Uterus (tissue), 4 donors: ENCODE results near the gene UBE2R2. TPM values are rescaled to one million over a fixed set of nuclear protein-coding genes. Genes with fewer than 3 reads are reported as not detected.
"Not testable (repeated sequence)": the region's sequence is repeated elsewhere in the genome, so short reads cannot be mapped to it uniquely, and the experiment has no call there.

Experiments used
- DNase-seq, 2 donors: peaks; one replicate each; pipeline ENCODE4 v3.0.0-alpha.2; 2019 to 2020
- H3K27ac ChIP-seq, 2 donors: fragments of 200-600 bp; sonication (generic); 1 replicate in 1 of 2; 2 replicates in 1 of 2; pipeline ENCODE4 v1.5.1; 2016 to 2018
- H3K27me3 ChIP-seq, 2 donors: fragments of 200-600 bp; sonication (generic); one replicate each; pipeline ENCODE4 v1.5.1; 2018 to 2019; ENCODE audit warnings: control low read depth in 1 of 2
- H3K36me3 ChIP-seq, 2 donors: fragments of 200-600 bp; sonication (generic); one replicate each; pipeline ENCODE4 v1.5.1; 2019; ENCODE audit warnings: control low read depth in 1 of 2
- H3K4me1 ChIP-seq, 2 donors: fragments of 200-600 bp; sonication (generic); one replicate each; pipeline ENCODE4 v1.5.1; 2018 to 2019; ENCODE audit warnings: control low read depth in 1 of 2
- H3K4me3 ChIP-seq, 2 donors: fragments of 200-600 bp; sonication (generic); 1 replicate in 1 of 2; 2 replicates in 1 of 2; pipeline ENCODE4 v1.5.1; 2018 to 2019; ENCODE audit warnings: mild to moderate bottlenecking in 1 of 2
- H3K9me3 ChIP-seq, 2 donors: fragments of 200-600 bp; sonication (generic); one replicate each; pipeline ENCODE4 v1.5.1; 2019; ENCODE audit warnings: control low read depth in 1 of 2
- POLR2A ChIP-seq, 2 donors: fragments of 450-650 bp; IDR thresholded peaks; one replicate each; pipeline ENCODE4 v1.6.1; 2016; ENCODE audit warnings: antibody characterized with exemption in 2 of 2, mild to moderate bottlenecking in 1 of 2, moderate library complexity in 1 of 2
- intact Hi-C: fragments of 100-400 bp; cut with DNase I; formaldehyde crosslinking; loops from one replicate; pipeline ENCODE4 v1.15.1; 2023; ENCODE audit warnings: low total_unique reads
- total RNA-seq, 4 donors: library from RNA; depleted of rRNA in 3 of 4; stranded (reverse); fragments of >200 nt in 3 of 4; gene quantifications; one replicate each; pipeline versions ENCODE4 v1.1.0 to v1.2.4, GENCODE V29; 2014 to 2023
- TF ChIP-seq, protein P1 (sequence below), 4 experiments: fragments of 200-600 bp in 2 of 4; fragments of 450-650 bp in 2 of 4; sonication (generic) in 2 of 4; IDR thresholded peaks; one replicate each; pipeline ENCODE4 v1.5.1; 2016 to 2019; ENCODE audit warnings: antibody characterized with exemption in 4 of 4, mild to moderate bottlenecking in 2 of 4, moderate library complexity in 1 of 4
- donor health status: DM: yes; HTN: yes; CAD: no.

UBE2R2 gene
- total RNA-seq, 4 donors from 2014 or later = 5.4 to 46.9 (median 22.1) TPM

DNA sequence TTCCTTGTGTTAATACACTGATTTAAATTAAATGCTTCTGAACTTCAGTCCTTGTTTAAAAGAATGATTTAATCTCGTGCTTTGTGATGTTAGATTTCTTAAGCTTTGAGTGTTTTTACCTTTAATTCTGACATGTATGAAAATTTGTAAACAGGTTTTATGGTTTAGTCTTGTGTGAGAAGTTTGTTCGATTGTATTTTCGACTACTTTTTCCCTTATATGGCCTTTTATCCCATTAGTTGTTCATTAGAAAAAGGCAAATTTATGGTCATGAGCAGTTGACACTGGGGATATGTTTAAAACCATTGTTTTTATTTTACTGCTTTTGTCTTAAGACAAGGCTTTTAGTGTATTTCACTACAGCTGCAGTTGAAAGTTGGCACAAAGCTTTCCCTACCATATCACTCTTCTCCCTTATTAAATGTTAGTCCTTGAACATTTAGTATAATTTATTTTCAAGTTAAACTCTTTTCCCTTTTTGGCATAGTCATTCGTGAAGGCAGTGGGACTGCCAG is 3.3 kb downstream of the UBE2R2 start:
- H3K4me3 ChIP-seq = no peak overlapping the region
- no peaks in the 10 kb centered on the region for H3K9me3 ChIP-seq
- H3K4me1 ChIP-seq = no peaks in the 10 kb centered on the region
- H3K27ac ChIP-seq = peak overlapping the region; percentile 99
- no peak for DNase-seq
- TF ChIP-seq POLR2A (IDR thresholded peaks at IDR 0.05) = no peak
- TF ChIP-seq, protein P1, sequence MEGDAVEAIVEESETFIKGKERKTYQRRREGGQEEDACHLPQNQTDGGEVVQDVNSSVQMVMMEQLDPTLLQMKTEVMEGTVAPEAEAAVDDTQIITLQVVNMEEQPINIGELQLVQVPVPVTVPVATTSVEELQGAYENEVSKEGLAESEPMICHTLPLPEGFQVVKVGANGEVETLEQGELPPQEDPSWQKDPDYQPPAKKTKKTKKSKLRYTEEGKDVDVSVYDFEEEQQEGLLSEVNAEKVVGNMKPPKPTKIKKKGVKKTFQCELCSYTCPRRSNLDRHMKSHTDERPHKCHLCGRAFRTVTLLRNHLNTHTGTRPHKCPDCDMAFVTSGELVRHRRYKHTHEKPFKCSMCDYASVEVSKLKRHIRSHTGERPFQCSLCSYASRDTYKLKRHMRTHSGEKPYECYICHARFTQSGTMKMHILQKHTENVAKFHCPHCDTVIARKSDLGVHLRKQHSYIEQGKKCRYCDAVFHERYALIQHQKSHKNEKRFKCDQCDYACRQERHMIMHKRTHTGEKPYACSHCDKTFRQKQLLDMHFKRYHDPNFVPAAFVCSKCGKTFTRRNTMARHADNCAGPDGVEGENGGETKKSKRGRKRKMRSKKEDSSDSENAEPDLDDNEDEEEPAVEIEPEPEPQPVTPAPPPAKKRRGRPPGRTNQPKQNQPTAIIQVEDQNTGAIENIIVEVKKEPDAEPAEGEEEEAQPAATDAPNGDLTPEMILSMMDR (IDR thresholded peaks at IDR 0.05) = no peak
- intact Hi-C loops = no loop called here
- H3K27me3 ChIP-seq = no peaks in the 10 kb centered on the region
- no peaks in the 10 kb centered on the region for H3K36me3 ChIP-seq

GRCh38 chr9:33823801-33824200 is 6.8 kb downstream of the UBE2R2 start:
- H3K9me3 ChIP-seq = no peaks in the 10 kb centered on the region
- H3K4me1 ChIP-seq = no peaks in the 10 kb centered on the region
- H3K27me3 ChIP-seq = no peaks in the 10 kb centered on the region
- no peak overlapping the region for H3K27ac ChIP-seq
- intact Hi-C loops = no loop called here
- no peak overlapping the region for H3K4me3 ChIP-seq
- no peak for DNase-seq
- H3K36me3 ChIP-seq = no peaks in the 10 kb centered on the region
- TF ChIP-seq, protein P1 (IDR thresholded peaks at IDR 0.05) = no peak
- TF ChIP-seq POLR2A (IDR thresholded peaks at IDR 0.05) = no peak

DNA sequence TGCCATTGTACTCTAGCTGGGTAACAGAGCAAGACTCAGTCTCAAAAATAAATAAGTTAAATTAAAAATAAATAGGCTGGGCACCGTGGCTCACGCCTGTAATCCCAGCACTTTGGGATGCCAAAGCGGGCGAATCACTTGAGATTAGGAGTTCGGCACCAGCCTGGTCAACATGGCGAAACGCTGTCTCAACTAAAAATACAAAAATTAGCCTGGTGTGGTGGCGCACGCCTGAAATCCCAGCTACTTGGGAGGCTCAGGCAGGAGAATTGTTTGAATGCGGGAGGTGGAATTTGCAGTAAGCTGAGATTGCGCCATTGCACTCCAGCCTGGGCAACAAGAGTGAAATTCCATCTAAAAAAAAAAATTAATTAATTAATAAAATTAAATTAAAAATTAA is 10.3 kb downstream of the UBE2R2 start:
- intact Hi-C loops, H3K9me3 ChIP-seq, H3K27ac ChIP-seq, H3K27me3 ChIP-seq, DNase-seq, H3K4me1 ChIP-seq, H3K36me3 ChIP-seq, H3K4me3 ChIP-seq: not testable (repeated sequence)

- H3K27ac ChIP-seq, H3K27me3 ChIP-seq, intact Hi-C loops, H3K4me3 ChIP-seq, H3K36me3 ChIP-seq, DNase-seq, H3K4me1 ChIP-seq, H3K9me3 ChIP-seq: not testable (repeated sequence)
These were observed 12.8 kb downstream of the UBE2R2 start for GRCh38 chr9:33829641-33830230.

GRCh38 chr9:33835625-33836260 is 18.8 kb downstream of the UBE2R2 start:
- Histone ChIP-seq H3K4me3 (no peak overlapping the region), H3K9me3 (no peaks in the 10 kb centered on the region), H3K36me3 (no peaks in the 10 kb centered on the region), H3K27me3 (no peaks in the 10 kb centered on the region), H3K4me1 (peaks cover 1 to 7% of the 10 kb centered on the region in 2 donors), H3K27ac (no peak overlapping the region)
- no peak for DNase-seq
- intact Hi-C loops = no loop called here
- TF ChIP-seq, protein P1 (IDR thresholded peaks at IDR 0.05) = no peak
- no peak for TF ChIP-seq POLR2A (IDR thresholded peaks at IDR 0.05)

GRCh38 chr9:33836261-33836660 is 19.3 kb downstream of the UBE2R2 start:
- H3K27me3 ChIP-seq, H3K4me1 ChIP-seq, DNase-seq, H3K27ac ChIP-seq, H3K4me3 ChIP-seq, intact Hi-C loops, H3K36me3 ChIP-seq, H3K9me3 ChIP-seq: not testable (repeated sequence)
